Activated T-cell treated with anti-CD3 and anti-CD28 coated beads, Interleukin-2, amount 50 U/mL, for 1 hour (primary cell): Measurements from ENCODE around the gene STAP2.
A peak's percentile ranks its signal among the peaks of the same experiment; 100 is the strongest.

Source experiments
- DNase-seq: peaks from one replicate; pipeline ENCODE4 v3.0.0-alpha.2; 2020

STAP2 gene

DNA sequence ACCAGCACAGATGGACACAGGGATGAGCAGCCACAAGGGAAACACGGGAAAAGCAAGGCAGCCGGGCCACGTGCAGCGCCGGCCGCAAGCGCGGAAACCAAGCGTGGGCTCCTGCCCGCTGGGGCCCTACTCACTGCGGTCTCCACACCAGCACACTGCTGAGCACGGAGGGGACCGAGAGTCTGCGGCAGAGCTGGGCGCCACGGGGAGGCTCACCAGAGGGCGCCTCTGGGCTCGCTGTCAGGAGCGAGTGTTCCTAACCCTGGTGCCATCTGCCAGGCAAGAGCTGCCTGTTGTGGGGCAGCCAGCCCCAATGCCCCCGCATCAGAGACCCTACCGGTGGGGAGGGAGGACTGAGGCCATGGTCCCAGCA, 31.2 kb upstream of the STAP2 start:
- peak; percentile 80 for DNase-seq

DNA sequence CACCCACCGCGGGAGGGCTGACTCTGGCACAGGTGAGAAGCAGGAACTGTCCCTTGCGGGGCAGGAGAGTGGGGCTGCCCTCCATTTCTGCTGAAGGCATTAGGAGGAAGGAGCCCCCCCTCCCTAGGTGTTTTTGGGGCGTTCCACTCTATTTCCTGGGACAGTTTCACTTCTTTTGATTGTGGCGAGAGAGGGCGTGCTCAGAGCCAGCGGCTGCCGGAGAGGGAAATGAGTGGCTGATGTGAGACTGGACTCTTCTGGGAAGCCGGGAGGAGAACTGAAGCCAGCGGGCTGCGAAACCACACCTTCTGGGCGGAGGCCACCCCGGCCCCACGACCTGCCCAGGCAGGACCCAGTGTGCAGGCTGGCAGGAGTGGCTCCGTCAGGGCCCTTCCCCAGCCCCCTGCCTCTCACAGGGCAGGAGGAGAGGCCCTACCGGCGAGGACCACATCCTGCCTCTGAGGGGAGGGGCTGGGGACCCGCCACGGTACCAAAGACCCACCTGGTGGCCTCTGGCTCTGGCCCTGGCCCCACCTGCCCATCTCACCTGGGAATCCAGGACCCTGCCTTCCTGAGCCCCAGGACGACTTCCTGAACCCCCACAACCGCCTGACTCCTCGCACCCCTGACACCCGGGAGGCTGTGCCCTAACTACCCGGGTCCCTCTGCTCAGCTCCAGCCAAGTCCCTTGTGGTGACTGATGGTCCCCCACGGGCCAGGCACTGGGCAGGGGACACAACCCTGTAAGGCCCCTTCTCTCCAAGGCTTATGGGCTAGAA, 30.7 kb upstream of the STAP2 start:
- DNase-seq, result peak; percentile 61

DNA sequence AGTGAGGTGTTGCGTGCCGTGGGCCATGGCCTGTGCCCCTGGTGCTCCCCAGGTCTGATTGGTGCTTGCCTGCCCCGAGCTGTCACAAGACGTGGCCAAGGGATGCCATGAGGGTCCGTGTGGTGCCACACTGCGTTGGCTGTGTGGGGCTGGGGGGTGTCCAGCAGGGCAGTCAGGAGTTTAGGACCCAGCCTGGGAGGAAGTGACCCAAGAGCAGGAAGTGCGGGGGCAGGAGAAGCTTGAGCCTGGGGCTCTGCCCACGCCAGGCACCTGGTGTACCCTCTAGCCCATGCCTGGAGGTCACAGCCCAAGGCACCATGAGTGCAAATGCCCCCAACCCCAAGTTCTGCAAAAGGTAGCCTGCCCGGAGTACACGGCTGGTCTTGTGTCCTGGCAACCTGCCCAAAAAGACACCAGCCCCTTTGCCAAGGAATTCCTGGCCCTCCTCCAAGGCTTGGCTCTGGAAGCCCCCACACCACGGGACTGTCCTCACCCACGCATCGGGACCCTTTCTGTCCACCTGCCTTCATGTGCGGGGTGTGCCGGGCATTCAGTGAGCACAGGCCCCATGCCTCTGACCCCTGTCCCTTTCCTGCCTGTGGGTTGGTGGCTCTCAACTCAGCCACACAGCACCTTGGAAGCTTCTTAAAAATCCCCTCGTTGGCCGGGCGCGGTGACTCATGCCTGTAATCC, 29.6 kb upstream of the STAP2 start:
- no peak for DNase-seq

DNA sequence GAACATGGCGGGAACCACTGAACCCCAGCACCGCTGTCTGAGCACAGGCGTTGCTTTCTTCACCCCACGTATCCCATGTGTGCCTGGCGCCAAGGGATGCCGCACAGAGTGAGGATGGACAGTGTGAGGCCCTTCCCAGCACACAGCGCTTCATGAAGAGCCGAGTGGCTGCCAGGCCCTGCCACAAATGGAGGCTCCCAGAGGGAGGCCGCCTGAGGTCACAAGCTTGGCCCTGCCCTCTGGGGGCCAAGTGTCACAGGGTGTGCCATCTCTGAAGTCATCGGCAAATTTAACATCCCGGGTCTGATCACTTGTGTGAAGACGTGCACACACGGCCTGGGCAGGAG, 29.1 kb upstream of the STAP2 start:
- DNase-seq, result no peak

DNA sequence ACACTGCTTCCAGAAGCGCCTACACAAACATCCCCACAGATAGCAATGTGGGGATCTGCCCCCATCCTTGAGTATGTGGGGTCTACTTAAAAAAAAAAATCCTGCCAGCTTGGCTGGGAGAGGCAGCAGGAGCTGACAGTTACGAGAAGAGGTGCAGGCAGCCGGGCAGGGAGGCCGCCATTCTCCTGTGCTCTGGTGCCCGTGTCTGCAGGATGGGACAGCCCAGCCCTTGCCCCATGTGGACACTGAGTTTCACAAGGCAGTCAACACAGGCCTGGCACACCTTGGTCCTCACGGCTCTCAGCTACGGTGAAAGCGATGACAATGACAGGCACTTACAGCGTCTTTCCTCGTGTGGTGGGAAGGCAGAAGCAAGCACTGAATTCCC, 28.7 kb upstream of the STAP2 start:
- DNase-seq, result no peak

DNA sequence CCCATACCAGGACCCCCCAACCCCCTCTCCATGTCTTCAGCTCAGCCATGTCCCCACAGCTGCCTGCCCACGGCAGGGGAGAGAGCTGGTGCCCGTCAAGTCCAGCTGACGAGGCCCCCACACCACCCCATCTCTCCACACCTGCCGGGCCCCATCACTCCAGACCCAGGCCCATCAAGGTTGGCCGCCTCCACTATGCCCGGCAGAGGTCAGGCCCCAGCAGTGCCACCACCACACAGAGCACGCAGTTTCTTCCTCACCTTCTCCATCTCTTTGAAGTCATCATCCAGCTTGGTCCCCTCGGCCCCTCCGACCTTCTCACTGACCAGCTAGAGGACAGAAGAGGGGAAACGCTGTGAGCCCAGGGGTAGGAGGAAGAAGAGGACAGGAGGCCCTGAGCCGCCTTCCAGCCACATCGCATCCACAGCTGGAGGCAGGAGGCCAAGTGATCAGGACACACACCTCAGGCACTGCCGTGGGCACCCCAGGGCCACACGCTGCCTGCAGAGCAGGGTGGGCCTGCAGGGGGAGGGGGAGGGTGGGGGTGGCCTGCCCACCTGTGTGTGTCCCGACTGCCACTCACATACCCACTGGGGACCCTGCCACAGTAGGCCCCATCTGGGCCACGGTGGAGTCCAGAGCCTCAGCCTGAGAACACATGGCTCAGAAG, 28.2 kb upstream of the STAP2 start:
- no peak for DNase-seq

DNA sequence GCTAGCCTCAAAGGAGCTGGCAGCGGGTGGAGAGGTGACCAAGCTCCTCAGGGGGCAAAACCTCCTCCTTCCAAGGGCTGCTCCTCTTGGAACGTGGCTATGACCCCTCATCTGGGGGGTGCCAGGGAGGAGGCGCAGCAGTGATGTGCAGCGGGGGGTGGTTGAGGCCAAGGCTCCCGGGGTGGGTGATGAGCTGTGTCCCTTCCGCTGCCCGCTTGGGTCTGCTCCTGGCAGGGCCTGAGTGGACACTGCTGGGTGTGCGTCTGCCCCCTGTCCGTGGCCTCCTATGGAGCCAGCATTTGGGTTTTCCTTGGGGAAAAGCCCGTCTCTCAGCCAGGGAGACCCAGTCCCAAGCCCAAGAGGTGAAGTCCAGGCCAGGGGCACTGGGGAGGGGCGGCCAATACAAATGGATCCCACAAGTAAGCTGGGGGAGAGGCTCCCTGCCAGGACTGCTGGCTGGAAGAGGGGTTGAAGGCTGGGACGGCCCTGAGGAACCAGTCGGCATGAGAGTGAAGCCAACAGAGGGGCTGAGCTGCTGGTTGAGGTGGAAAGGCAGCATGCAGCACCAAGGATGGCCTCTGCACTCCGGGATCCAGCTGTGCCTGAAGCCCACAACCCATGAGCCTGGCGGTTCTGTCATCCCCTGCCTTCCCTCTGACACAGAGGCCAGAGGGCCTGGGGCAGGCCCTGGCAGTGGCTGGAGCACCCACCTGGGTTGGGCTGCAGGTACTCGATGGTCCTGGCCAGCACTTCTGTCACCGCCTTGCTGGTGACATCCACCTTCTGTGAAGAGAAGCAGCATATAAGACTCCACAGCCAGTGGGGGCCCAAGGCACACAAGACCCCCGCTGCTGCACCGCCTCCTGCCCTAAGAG, 27.4 kb upstream of the STAP2 start:
- no peak for DNase-seq

DNA sequence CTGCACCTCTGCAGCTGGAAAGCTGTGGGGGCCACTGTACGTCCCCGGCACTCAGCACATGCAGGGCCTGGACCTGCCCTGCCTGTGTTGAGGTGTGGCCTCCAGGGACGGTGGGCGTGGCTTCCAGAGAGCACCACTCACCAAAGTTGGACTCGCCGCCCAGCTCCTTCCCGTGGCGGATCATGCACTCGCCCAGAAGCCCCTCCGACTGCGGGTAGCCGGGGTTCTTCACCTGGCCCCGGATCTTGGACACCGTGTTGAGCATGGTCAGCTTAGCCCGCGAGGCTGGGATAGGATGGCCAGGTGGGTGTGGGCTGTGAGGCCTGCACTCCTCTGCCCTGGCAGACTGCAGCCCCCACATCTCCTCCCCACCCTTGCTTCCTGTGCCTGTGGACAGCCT, 26.7 kb upstream of the STAP2 start:
- DNase-seq, result no peak

DNA sequence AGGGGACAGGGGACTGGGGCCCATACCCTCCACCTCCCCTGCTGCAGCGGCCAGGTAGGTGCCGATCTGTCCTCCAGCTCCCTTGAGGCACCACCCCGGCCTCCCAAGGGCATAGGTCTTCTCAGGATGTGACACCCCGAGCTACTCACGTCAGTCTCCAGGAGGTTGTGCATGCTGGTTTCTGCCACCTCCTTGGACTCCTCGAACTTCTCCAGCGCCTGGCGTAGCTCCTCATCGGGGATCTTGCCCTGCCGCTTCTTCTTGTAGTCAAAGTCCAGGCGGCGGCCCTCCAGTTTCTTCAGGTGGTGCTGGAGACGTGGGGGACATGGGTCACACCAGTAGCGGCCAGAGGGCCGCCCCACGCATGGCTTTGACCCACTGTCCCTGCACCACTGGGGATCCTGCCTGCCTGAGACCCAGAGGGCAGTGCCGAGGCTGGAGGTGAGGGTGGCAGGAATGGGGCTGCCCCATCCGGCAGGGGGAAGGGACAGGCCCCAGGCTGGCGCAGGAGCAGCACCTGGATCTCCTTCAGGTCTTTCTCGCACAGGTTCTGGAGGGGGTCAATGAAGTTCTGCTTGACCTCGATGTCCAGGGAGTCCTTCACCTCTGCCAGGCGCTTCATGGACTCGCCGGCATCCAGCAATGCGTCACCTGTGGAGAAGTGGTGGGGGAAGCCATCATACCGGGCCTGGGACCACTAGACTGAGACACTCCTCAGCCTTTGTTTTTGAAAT, 25.1 kb upstream of the STAP2 start:
- DNase-seq, result no peak

DNA sequence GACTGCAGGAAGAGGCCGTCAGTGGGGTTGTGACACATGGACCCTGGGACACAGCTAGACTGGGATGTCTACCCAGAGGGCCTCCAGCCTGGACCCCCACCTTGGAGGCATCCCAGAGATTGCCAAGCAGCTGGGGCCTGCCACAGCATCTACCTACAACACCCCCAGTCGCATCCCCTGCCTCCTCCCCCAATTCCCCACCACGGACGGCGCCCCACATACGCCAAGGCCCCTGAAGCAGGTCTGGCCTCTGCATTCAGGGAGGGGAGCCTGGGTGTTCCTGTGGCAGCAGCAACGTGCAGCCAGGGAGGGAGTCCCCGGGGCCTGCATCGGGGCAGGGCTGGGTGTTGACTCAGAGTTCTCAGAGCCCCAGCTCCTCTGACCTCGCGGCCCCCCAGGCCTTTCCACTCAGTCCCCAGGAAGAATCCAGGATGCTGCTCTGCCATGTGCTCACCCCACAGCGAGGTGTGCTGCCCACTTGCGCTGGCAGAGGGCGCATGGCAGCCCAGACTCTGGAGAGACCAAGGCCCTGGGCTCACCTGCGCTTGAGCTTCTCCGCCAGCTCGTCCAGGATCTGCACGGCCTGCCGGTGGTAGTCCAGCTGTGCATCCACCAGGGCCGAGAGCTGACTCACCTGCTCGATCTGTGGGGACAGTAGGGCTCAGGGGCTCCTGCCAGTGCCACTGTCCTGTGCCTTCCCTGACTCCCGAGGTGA, 24.4 kb upstream of the STAP2 start:
- no peak for DNase-seq

DNA sequence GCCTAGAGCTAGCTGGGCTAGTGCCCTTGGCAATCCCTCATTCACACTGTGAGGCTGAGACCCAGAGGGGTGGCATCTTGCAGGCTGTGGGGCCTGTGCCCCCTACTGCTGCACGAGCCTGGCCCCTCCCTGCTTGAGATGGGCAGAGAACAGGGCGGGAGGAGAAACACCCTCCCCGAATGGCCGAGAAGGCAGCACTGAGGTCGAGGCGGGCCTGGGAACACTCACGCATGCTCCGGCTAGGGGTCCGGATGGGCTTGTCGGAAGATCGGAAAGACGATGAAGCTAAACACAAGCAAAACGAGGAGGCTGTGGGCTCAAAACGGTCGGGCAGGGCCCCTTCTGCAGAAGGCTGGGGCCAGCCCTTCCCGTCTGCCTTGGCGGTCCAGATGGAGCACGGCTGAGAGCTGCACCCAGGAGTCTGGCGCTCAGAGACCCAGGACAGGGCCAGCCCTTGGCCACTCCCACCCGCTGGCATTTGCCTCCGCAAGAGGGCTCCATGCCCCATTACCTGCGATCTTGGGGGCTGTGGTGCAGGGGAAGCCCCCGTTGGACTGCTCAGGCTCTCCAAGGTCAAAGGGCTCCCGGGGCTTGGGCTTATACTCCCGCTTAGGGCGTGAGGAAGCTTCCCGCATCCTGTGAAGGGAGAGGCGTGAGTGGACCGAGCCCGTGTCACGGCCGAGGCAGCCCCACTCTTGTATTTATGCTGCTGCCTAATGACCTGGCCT, 23.6 kb upstream of the STAP2 start:
- DNase-seq, result no peak

DNA sequence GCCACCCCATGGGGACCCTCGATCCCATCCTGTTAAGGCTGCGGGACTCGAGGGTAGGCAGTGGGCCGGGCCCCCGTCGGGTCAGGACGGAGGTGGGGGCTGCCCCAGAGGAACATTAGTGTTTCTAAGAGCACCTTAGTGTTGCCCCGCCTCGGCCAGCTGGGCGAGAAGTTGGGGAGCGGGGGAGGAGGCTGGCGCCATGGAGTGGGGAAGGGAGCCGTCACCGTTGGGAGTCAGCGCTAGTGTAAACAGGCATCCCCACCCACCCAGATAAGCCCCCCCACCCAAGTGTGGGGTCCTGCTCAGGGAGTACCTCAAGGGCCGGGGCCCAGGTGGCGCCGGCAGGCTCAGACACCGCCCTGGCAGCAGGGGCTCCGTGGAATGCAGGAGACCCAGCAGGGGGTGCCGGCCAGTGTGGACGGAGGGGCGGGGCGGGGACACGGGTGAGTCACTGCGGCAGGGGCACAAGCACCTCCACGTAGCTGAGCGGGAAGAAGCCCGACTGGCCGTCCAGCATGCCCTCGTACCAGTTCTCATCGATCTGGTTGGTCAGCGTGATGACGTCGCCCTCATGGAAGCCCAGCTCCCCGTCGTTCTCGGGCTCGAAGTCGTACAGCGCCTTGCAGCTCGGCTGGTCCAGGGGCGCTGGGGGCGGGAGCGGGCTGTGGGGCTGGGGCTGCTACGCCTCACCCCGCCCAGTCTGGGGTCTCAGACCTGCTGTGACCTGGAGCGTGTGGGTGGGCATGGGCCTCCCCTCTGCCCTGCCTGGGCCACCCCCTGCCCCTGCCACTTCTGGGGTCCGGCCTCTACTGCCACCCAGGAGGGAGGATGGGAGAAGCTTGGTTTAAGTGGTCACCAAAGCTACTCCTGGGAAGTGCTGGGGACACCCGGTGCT, 22.8 kb upstream of the STAP2 start:
- no peak for DNase-seq

DNA sequence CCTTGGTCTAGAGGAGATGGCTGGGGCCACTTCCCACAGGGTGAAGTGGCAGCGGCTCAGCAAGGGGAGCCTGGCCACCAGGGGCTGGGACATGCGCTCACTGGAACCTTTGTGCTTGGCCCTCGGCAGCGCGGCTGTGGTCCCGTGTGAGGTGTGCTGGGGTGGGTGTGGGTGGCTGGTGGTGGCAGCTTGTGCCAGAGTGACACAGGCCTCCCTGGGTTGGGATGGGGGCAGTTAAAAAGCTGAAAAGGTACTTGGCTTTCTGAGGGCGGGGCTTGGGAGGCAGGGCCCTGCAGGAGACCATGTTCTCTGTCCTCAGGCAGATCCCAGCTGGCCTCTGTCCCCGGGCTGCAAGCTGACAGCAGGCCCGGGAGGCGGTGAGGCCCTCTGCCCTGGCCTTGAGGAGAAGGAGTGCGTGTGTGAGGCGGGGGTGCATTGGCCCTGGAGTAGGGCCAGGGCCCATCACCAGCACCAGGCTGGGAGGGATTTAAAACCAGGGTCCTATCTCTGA, 22.1 kb upstream of the STAP2 start:
- no peak for DNase-seq

DNA sequence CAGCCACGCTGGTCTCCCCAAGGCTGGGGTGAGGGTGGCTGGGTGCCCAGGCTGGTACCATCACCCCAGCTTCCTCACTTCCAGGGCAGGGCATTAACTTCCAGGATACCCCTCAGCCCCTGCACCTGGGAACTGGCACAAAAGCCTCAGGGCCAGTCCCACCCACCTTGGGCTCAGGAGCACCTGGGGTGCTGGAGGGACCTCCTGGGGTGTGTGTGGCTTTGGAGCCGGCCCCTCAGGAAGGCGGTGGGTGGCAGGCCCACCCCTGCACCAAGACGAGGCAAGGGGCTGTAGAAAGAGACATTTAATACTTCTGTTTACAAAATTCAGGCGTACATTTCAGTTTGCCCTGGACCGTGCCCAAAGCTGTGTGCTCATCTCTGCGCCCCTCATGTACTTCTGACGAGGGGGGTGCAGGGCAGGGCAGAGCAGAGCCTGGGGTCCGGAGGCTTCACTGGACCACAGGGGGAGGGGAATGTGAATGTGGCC, 21.5 kb upstream of the STAP2 start:
- no peak for DNase-seq

DNA sequence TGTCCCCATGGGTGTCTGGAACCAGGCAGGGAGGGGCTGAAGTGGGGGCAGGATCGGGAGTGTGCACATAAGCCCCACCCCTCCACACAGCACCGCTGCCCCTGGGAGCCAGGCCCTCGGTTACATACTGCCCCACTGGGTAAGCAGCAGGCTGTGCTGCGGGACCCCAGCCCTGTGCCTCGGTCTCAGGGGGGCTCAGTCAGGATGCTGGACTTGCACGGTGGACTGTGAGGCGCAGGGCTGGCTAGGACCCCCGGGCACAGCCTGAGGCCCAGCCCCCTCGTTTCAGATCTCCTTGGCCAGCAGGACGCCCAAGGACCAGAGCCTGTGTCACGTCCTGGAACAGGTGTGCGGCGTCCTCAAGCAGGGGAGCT, 21.0 kb upstream of the STAP2 start:
- no peak for DNase-seq

DNA sequence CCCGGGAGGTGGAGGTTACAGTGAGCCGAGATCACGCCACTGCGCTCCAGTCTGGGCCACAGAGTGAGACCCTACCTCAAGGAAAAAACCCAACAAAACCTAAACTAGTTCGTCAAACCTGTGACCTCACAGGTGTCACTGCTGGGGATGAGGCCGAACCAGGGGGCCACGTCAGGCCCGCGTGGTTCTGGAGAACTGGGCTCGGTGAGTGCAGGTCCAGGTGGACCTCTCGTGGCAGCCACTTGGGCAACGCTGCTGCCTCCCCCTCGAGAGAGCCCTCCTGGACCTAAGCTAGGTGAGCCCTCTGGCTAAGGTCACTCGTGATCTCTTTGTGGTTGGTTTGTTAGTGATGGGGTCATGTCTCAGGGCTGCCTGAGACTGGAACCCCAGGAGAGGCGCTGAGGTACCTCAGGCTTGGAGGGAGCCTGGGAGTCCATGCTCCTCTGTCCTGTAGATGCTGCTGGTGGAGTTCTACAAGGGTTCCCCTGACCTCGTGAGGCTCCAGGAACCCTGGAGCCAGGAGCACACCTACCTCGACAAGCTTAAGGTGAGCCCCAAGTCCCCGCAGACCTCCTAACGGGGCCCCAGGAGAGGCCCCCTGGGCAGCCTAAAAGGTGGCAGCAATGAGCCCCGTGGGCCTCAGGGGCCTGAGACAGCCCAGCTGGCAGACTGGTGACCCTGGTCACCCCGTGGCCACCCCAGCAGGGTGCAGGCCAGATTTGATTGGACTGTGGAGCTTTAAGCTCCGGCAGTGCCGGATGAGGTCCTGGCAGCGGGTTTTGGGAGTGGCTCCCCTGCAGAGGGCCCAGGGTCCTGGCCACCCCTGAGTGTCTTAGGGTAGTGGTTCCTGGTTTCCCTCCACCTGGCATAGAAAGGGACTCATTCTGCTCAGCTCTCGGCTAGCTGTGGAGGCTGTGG, 20.3 kb upstream of the STAP2 start:
- DNase-seq, result no peak

DNA sequence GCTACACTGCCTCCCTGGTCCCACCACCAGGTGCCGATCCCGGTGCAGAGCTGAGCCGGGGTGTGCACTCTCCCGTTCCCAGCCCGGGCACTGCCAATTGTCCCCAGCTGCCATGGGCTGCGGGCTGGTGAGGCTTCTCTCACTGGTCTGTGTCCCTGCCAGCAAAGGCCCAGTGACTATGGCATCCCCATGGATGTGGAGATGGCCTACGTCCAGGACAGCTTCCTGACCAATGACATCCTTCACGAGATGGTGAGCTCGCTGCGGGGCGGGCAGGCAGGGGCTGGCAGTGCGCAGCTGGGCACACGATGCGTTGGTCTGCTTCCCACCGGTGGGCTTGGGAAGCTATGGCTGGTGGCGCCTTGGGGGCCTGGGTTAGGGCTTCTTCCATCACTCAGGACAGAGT, 19.3 kb upstream of the STAP2 start:
- DNase-seq, result no peak

DNA sequence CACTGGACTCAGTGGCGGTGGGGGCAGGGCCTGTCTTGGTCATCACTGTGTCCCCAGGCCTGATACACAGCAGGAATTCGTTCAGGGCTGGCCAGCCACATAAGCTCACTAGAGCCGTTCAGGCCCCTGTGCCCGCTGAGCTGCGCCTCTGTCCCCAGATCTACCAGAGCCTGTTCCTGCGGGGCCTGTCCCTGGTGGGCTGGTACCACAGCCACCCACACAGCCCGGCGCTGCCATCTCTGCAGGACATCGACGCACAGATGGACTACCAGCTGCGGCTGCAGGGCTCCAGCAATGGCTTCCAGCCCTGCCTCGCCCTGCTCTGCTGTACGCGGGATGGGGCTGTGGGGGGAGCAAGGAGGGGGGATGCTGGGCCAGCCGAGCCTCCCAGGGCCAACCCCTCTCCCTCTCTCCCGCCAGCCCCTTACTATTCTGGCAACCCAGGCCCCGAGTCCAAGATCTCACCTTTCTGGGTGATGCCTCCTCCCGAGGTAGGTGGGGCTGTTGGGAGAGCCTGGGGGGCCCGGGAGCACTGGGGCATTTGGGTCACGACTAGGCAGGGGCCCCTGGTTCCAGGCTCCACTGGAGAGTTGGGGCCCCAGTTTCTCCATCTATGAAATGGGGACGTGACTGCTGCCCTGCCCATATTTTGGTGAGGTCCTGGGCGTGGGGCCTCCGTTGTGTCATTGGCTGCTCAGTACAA, 18.6 kb upstream of the STAP2 start:
- no peak for DNase-seq
